ENCODE measurements around the gene EMC8.

Gene EMC8

GRCh38 chr16:85752511-85753420 is 46.6 kb downstream of the EMC8 start:
- no peak for FAIRE-seq

GRCh38 chr16:85751698-85752501 is 47.4 kb downstream of the EMC8 start:
- no peak for FAIRE-seq

DNA sequence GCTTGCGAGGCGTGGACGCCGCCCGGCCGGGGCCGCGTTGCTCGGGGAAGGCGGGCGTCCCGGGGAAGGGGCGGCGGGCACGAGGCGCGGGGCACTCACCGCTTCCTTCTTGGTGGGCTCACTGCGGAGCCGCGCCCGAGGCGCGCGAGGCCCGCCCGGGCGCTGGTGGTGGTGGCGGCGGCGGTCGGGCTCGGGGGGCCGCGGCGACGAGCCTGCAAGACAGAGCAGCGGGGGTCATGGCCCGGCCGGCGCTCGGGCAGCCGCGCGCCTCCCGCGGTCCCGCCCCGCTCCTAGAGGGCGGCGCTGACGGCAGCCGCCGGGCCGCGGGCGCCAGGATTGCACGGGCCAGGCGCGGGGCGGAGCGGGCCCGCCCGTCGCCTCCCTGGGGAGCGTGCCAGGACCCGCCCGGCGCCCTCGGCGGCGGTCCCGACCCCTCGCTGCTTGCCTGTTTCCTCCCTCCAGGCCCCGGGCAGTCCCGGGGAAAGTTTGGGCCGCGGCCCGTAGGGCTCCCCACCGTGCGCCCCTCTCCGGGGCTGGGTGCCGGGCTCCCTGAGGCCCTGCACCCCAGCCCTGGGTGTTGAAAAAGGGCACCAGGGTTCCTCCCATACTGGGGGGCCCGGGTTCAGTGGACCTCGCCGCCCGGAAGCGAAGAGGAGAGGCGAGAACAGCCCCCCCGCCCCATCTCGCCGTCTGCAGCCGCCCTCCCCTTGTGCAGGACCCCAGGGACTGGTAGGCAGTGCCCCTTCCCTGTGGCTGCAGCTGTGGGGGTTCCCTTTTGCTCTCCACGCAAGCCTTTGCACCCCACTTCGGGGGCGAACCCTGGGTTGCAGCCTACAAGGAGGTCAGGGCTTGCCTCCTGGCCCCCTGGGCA is 48.3 kb downstream of the EMC8 start, which contains the start of gene C16orf74:
Gene C16orf74 (minus strand): TSS at position 270 of the 871 bp plus-strand sequence. CDS start 15,879 bp downstream, outside the sequence.
- no peak for FAIRE-seq

DNA sequence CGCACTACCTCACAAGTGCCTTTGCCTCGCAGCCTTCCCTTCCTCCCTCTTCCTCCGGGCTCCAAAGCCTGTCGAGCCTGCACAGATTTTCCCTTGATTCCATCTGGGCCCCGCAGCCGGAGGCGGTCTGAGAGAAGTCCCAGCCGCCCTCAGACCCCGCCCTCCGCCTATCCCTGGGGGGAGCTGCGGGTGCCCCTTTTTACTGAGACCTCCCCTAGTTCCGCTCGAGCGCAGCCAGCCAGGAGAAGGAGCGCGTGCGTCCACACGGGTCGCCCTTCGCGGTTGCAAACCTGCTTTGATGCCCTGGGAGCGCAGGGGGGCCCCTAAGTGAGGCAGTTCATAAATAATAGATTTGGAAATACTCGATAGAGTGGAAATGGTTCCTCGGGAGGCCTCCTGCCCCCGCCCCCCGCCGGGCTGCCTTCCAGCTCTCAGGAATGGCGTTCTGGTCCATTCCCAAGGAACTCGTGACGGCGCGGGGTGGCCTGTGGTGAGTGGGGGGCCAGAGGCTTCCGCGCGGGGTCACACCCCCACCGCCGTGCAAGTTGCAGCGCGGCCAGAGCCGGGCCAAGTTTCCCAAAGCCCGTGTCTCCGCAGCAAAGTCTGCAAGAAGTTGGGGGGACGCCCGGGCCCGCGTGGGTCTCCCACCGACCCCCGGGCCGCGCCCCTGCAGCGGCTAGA is 49.1 kb downstream of the EMC8 start:
- no peak for FAIRE-seq

DNA sequence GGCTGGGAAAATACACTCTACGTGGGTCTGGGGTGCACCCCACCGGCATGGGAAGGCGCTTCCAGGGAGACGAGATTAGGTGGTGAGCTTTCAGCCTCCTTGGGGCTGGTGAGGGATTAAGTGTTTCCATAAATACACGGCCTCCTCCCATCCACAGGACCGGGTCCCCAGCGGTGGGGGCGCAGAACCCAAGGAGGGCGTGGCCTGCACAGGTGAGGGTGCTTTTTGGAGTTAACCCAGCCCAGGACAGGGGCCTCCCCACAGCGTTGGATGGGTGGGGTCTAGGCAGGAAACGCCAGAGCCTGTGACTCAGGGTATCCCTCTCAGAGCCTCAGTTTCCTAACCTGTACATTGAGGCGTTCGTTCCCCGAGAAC is 49.6 kb downstream of the EMC8 start:
- no peak for FAIRE-seq

DNA sequence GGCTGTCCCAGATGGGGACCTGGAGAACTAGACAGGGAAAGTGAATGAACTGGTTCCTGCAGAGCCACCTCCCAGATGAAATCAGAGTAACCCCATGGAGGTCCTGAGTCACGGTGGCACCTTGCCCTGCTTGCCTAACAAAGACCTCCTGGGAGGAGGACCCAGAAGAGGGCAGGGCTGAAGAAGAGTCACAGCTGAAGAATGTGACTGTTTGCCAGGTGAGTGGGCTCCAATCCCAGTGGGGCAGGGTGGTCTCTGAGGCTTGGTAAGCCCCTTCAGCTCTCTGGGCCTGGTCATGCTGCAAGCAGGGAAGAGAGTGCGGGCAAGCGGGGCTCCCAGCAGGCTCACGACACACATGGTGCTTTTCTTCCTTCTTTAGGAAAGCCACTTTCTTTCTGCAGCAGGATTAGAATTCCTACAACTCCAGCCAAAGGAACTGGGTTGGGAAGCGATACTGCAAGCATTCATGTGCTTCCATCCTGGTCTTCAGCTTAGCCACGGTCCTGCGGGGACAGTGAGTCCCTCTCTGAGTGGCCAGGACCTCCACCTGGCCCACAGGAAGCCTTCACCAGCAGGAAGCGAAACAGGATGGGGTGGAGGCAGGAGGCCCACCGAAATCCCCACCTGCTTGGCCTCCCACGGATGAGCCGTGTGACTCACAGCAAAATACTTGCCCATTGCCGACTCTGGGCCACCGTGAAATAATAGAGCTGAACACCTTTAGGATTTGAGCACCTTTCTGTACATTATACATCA is 52.7 kb downstream of the EMC8 start:
- FAIRE-seq, result no peak

GRCh38 chr16:85738923-85739715 is 60.2 kb downstream of the EMC8 start:
- no peak for FAIRE-seq

DNA sequence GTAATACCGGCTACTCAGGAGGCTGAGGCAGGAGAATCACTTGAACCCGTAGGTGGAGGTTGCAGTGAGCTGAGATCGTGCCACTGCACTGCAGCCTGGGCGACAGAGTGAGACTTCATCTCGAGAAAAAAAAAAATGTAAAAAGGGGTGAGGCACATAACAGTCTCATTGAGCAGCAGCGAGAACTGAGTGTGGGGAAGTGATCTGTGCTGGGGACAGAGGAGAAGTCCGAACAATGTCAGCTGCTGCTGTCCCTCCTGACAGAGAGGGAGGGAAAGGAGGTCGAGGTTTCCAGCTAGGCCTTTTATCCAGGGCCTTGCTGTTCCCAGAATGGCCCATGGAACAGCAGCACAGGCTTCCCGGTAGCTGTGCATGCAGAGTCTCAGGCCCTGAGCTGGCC is 62.4 kb downstream of the EMC8 start:
- no peak for FAIRE-seq

GRCh38 chr16:85735946-85736345 is 63.4 kb downstream of the EMC8 start:
- FAIRE-seq, result no peak

- no peak for FAIRE-seq
Observed at GRCh38 chr16:85735225-85735635, 64.1 kb downstream of the EMC8 start.

DNA sequence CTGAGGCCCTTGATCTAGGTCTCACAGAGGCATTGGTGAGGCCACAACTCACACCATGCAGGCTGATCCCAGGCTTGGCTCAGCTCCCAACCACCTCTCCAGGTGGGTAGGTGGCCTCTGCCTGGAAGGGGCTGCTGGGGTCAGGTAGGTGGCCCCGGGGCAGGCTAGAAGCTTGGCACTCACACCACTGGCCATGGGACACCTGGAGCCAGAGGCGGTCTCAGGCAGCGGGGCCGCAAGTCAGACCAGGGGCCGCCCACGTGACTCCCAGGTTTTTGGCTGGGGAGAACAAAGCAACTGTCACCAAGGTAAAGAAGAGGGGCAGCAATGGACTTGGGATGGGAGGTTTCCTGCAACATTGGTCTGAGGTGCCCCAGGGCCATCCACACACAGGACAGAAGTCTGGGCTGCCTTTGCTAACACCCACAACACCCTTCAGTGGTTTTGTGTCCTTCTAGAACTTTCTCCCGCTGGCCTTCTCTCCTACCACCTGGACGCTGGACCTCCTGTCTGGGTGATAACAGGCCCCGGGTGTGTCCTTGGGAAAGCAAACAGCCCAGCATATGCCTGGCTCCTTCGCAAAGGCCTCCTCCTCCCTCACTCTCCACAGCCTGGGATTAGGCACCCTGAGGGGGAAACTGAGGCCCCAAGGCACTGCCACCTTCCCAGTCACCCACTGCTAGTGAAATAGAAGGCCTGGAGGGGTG is 64.9 kb downstream of the EMC8 start:
- FAIRE-seq, result no peak

GRCh38 chr16:85733839-85734170 is 65.5 kb downstream of the EMC8 start:
- FAIRE-seq, result no peak

GRCh38 chr16:85733155-85733838 is 66.0 kb downstream of the EMC8 start:
- no peak for FAIRE-seq

DNA sequence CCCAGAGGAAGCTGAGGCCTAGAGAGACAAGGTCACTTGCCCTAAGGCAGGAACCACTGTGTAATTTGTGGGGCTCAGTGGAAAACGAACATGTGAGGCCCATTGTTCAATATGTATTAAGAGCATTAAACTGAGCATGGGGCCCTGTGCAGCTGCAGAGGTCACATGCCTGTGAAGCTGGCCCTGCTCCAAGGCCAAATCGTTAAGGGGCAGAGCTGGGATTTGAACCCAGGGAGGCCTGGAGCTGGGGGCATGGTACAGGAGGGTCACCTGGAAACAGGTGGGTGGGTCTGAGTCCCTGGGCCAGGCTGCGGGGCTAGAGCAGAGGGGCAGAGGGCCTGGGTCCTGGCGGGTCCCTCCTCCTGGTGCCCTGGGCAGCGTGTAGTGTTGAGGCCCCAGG is 68.2 kb downstream of the EMC8 start:
- no peak for FAIRE-seq

- FAIRE-seq, result no peak
Observed at GRCh38 chr16:85730186-85730465, 69.2 kb downstream of the EMC8 start.

- FAIRE-seq, result no peak
Observed at GRCh38 chr16:85729452-85730185, 69.7 kb downstream of the EMC8 start.

DNA sequence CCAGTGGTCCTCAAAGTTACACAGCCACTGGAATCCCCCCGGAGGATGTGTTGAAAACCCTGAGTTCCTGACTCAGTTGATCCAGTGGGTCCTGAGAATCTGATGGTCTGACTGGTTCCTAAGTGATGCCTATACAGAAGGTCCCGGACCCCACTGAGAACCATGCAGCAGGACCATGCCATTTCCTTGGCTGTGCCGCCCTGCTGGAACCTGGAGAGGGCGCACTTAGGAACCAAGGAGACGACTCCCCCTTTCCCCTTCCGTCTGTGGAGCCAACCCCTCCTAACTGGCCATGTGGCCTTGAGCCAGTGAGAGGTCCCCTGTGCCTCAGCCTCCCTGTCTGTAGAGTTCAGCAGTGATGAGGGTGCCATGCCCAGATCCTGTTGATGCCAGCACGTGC is 70.5 kb downstream of the EMC8 start:
- no peak for FAIRE-seq

Measured in A204.1 (cell line).